Colon (tissue), 2 donors: ENCODE data around the gene PLEKHM1.

ENCODE experiments used
- FAIRE-seq: peaks from 2 replicates; lab custom pipeline; 2012; peaks lifted over from hg19 to GRCh38; lab: Jason Lieb, UNC
- donor health status: control.
- donor health status: control.

PLEKHM1 gene

GRCh38 chr17:45398800-45399199, 91.7 kb downstream of the PLEKHM1 start:
- FAIRE-seq, result no peak

- FAIRE-seq, result no peak
Observed at GRCh38 chr17:45397796-45398195, 92.7 kb downstream of the PLEKHM1 start.

- FAIRE-seq, result no peak
Observed at GRCh38 chr17:45396496-45397205, 93.9 kb downstream of the PLEKHM1 start.

- FAIRE-seq, result no peak
Observed at GRCh38 chr17:45395569-45396415, 94.7 kb downstream of the PLEKHM1 start.

GRCh38 chr17:45394913-45395568, 95.5 kb downstream of the PLEKHM1 start:
- no peak for FAIRE-seq

GRCh38 chr17:45394564-45394912, 96.0 kb downstream of the PLEKHM1 start:
- FAIRE-seq, result no peak

- FAIRE-seq, result no peak
Observed at GRCh38 chr17:45394091-45394490, 96.4 kb downstream of the PLEKHM1 start.

- no peak for FAIRE-seq
Observed at GRCh38 chr17:45393411-45393810, 97.1 kb downstream of the PLEKHM1 start.

GRCh38 chr17:45391918-45392317, 98.6 kb downstream of the PLEKHM1 start:
- FAIRE-seq, result no peak

- no peak for FAIRE-seq
Observed at GRCh38 chr17:45391291-45391690, 99.2 kb downstream of the PLEKHM1 start.

GRCh38 chr17:45389354-45389753, 101.2 kb downstream of the PLEKHM1 start:
- FAIRE-seq, result no peak

- no peak for FAIRE-seq
Observed at GRCh38 chr17:45388604-45389325, 101.8 kb downstream of the PLEKHM1 start.

GRCh38 chr17:45387739-45388138, 102.8 kb downstream of the PLEKHM1 start:
- no peak for FAIRE-seq

GRCh38 chr17:45386178-45386577, 104.3 kb downstream of the PLEKHM1 start:
- FAIRE-seq, result no peak
